HCT116 (cell line): ENCODE results near the gene SSRP1. TPM values are rescaled to one million over a fixed set of nuclear protein-coding genes. Genes with fewer than 3 reads are reported as not detected.

Experiments
- ATAC-seq: fragments of 200-7000 bp; cut with Tn5 transposase; 2 replicates; pipeline ENCODE4 v1.9.1; 2020; ENCODE audit warnings: mild to moderate bottlenecking, moderate library complexity
- BruUV-seq: library from RNA; stranded (reverse); fragments of 400-500 nt; replicated peaks from 2 replicates; lab custom pipeline; 2021; lab: Mats Ljungman, UMichigan
- CTCF ChIA-PET: fragments of 300-600 bp; sonication (Branson Sonifier 250); formaldehyde crosslinking; loops from one replicate; lab custom pipeline; 2021; ENCODE audit warnings: antibody characterized with exemption; lab: Charles Lee
- POLR2A ChIA-PET: fragments of 300-600, 350-600 bp; sonication (Branson Sonifier 250); formaldehyde crosslinking; loops from one replicate; lab custom pipeline; 2021; ENCODE audit warnings: antibody characterized with exemption; lab: Charles Lee
- RAD21 ChIA-PET, 2 experiments: fragments of 300-600 bp; sonication (Branson Sonifier 250); formaldehyde crosslinking; loops; one replicate each; lab custom pipeline; 2023; ENCODE audit warnings: low total read pairs in 2 of 2; ENCODE audit not compliant: uncharacterized antibody in 2 of 2, unreplicated experiment in 2 of 2, low non-redundant PET in 1 of 2; lab: Charles Lee
- DNase-seq: peaks from one replicate; pipeline ENCODE4 v3.0.0-alpha.2; 2010; ENCODE audit warnings: low read depth, low spot score
- H2AFZ ChIP-seq: fragments of 200-600 bp; shearing (Covaris generic), sonication (generic); 2 replicates; pipeline ENCODE4 v1.6.1; 2017; ENCODE audit warnings: low read depth, mixed run types, mixed read lengths, antibody characterized with exemption, low read length; ENCODE audit not compliant: poor library complexity, severe bottlenecking
- H3K27ac ChIP-seq: 2 replicates; pipeline ENCODE4 v1.5.1; 2012; ENCODE audit warnings: low read depth, low read length
- H3K27me3 ChIP-seq: fragments of 200-600 bp; sonication (generic); 2 replicates; pipeline ENCODE4 v1.6.1; 2016; ENCODE audit warnings: mixed run types, low read length, mixed read lengths; ENCODE audit not compliant: insufficient read depth
- H3K36me3 ChIP-seq, 2 experiments: fragments of 200-500 bp in 1 of 2; fragments of 200-600 bp in 1 of 2; sonication (Bioruptor generic) in 1 of 2; sonication (generic) in 1 of 2; 2 replicates each; pipeline versions ENCODE4 v1.5.1 to v1.6.1; 2014 to 2016; ENCODE audit warnings: low read length in 2 of 2, inconsistent platforms in 1 of 2, mixed read lengths in 1 of 2, mixed run types in 1 of 2; ENCODE audit not compliant: insufficient read depth in 2 of 2, control insufficient read depth in 1 of 2
- H3K4me1 ChIP-seq, 2 experiments: fragments of 200-600 bp in 1 of 2; sonication (generic) in 1 of 2; 2 replicates each; pipeline versions ENCODE4 v1.5.1 to v1.6.1; 2012 to 2017; ENCODE audit warnings: low read length in 2 of 2, inconsistent platforms in 1 of 2, mild to moderate bottlenecking in 1 of 2, mixed read lengths in 1 of 2, mixed run types in 1 of 2, moderate library complexity in 1 of 2; ENCODE audit not compliant: insufficient read depth in 2 of 2, control insufficient read depth in 1 of 2
- H3K4me2 ChIP-seq: fragments of 200-600 bp; sonication (generic); 2 replicates; pipeline ENCODE4 v1.6.1; 2017; ENCODE audit warnings: mixed run types, low read length, mixed read lengths
- H3K4me3 ChIP-seq, 2 experiments: fragments of 200-600 bp in 1 of 2; sonication (generic) in 1 of 2; replicated peaks in 1 of 2; 2 replicates each; pipeline ENCODE4 v1.5.1; 2011 to 2016; ENCODE audit warnings: low read length in 2 of 2, control low read depth in 1 of 2, low read depth in 1 of 2, mild to moderate bottlenecking in 1 of 2, mixed read lengths in 1 of 2, mixed run types in 1 of 2
- H3K79me2 ChIP-seq: fragments of 200-600 bp; sonication (generic); 2 replicates; pipeline ENCODE4 v1.6.1; 2017; ENCODE audit warnings: mild to moderate bottlenecking, mixed run types, low read length, moderate library complexity, mixed read lengths; ENCODE audit not compliant: insufficient read depth
- H3K9ac ChIP-seq: fragments of 200-600 bp; sonication (generic); 2 replicates; pipeline ENCODE4 v1.6.1; 2016; ENCODE audit warnings: low read length, mixed read lengths
- H3K9me2 ChIP-seq: fragments of 200-600 bp; sonication (generic), shearing (Covaris generic); 2 replicates; pipeline ENCODE4 v1.6.1; 2017; ENCODE audit warnings: mixed run types, mild to moderate bottlenecking, moderate library complexity; ENCODE audit not compliant: insufficient read depth
- H3K9me3 ChIP-seq, 2 experiments: fragments of 200-500 bp in 1 of 2; fragments of 200-600 bp in 1 of 2; sonication (Bioruptor generic) in 1 of 2; sonication (generic) in 1 of 2; 2 replicates each; pipeline ENCODE4 v1.6.1; 2014 to 2017; ENCODE audit warnings: low read length in 2 of 2, mixed read lengths in 2 of 2, inconsistent platforms in 1 of 2, low read depth in 1 of 2, mild to moderate bottlenecking in 1 of 2, mixed run types in 1 of 2, moderate library complexity in 1 of 2; ENCODE audit not compliant: control insufficient read depth in 1 of 2, insufficient read depth in 1 of 2
- H4K20me1 ChIP-seq: fragments of 200-600 bp; sonication (generic), shearing (Covaris generic); 2 replicates; pipeline ENCODE4 v1.6.1; 2017; ENCODE audit warnings: mixed run types, mild to moderate bottlenecking, moderate library complexity; ENCODE audit not compliant: insufficient read depth
- EZH2 ChIP-seq: fragments of 200-600 bp; sonication (generic); IDR thresholded peaks from 2 replicates; pipeline ENCODE4 v1.6.1; 2017; ENCODE audit warnings: antibody characterized with exemption, mixed run types
- FOSL1 ChIP-seq: IDR thresholded peaks from 2 replicates; pipeline ENCODE4 v1.6.1; 2012; ENCODE audit warnings: low read depth
- REST ChIP-seq: IDR thresholded peaks from 2 replicates; pipeline ENCODE4 v1.6.1; 2012; ENCODE audit warnings: low read depth
- SIN3A ChIP-seq: IDR thresholded peaks from 2 replicates; pipeline ENCODE4 v1.6.1; 2012; ENCODE audit warnings: low read depth
- ZBTB33 ChIP-seq: IDR thresholded peaks from 2 replicates; pipeline ENCODE4 v1.6.1; 2011; ENCODE audit warnings: mild to moderate bottlenecking, low read length, moderate library complexity; ENCODE audit not compliant: insufficient replicate concordance; ENCODE audit errors: extremely low read depth
- intact Hi-C: fragments of 100-400 bp; cut with micrococcal nuclease; formaldehyde crosslinking; loops from 2 replicates; pipeline ENCODE4 v1.10.0; 2022
- total RNA-seq: library from RNA; stranded (reverse); gene quantifications from one replicate; pipeline ENCODE4 v1.2.1, GENCODE V29; 2021; ENCODE audit not compliant: unreplicated experiment

The SSRP1 gene
- total RNA-seq, 1 experiment from 2014 or later = 260 TPM

GRCh38 chr11:57370941-57371340 is 35.2 kb upstream of the SSRP1 start:
- Histone ChIP-seq H4K20me1 (no peaks in the 10 kb centered on the region), H3K36me3 (no peaks in the 10 kb centered on the region), H3K27ac (no peak overlapping the region), H3K4me3 (no peak overlapping the region), H3K9me2 (no peaks in the 10 kb centered on the region), H3K4me2 (no peak overlapping the region), H3K9ac (no peak overlapping the region), H3K79me2 (no peaks in the 10 kb centered on the region), H2AFZ (no peak overlapping the region), H3K27me3 (no peaks in the 10 kb centered on the region), H3K9me3 (no peaks in the 10 kb centered on the region), H3K4me1 (no peaks in the 10 kb centered on the region)
- intact Hi-C loops = no loop called here
- DNase-seq (no peak), ATAC-seq (no peak)
- no TSS peak for BruUV-seq
- POLR2A ChIA-PET = no interaction called here
- TF ChIP-seq FOSL1 (no peak), REST (no peak), ZBTB33 (no peak), EZH2 (no peak), SIN3A (no peak)
- CTCF ChIA-PET = no interaction called here
- RAD21 ChIA-PET = no interaction called here
